Gastroesophageal sphincter (tissue), 3 donors: Measurements from ENCODE around the gene VDAC2.

Source experiments
- CTCF ChIP-seq, 4 experiments: fragments of 200-600 bp in 2 of 4; fragments of 450-650 bp in 2 of 4; sonication (generic) in 1 of 4; IDR thresholded peaks; one replicate each; pipeline ENCODE4 v1.5.1; 2017 to 2019; ENCODE audit warnings: antibody characterized with exemption in 4 of 4, mild to moderate bottlenecking in 2 of 4, moderate library complexity in 2 of 4
- POLR2A ChIP-seq, 2 donors: fragments of 450-650 bp; IDR thresholded peaks; one replicate each; pipeline ENCODE4 v1.6.1; 2017; ENCODE audit warnings: antibody characterized with exemption in 2 of 2, mild to moderate bottlenecking in 2 of 2, moderate library complexity in 1 of 2

- TF ChIP-seq CTCF (IDR thresholded peaks at IDR 0.05) (no peak), POLR2A (IDR thresholded peaks at IDR 0.05) (no peak)
These were observed 34.5 kb upstream of the VDAC2 start for GRCh38 chr10:75176046-75176445.
